GM12878 (cell line): Measurements from ENCODE around the gene ICOSLG. TPM values are rescaled to one million over a fixed set of nuclear protein-coding genes. Genes with fewer than 3 reads are reported as not detected.
"Not testable (repeated sequence)": the region's sequence is repeated elsewhere in the genome, so short reads cannot be mapped to it uniquely, and the experiment has no call there.

Experiments
- ATAC-seq: fragments of 200-7000 bp; cut with Tn5 transposase; 3 replicates; pipeline ENCODE4 v1.9.1; 2020; ENCODE audit warnings: mild to moderate bottlenecking, moderate library complexity
- BruUV-seq: library from RNA; stranded (reverse); fragments of 400-500 nt; replicated peaks from 2 replicates; lab custom pipeline; 2021; lab: Mats Ljungman, UMichigan
- CTCF ChIA-PET: fragments of 300-600 bp; sonication (Branson Sonifier 250); formaldehyde crosslinking; extraction: SDS; loops from one replicate; lab custom pipeline; 2021; ENCODE audit warnings: inconsistent platforms; lab: Yijun Ruan, JAX
- POLR2A ChIA-PET: fragments of 350-600 bp; formaldehyde crosslinking; extraction: SDS; loops from one replicate; lab custom pipeline; 2021; ENCODE audit warnings: inconsistent platforms; lab: Charles Lee
- RAD21 ChIA-PET: fragments of 300-600 bp; sonication (Branson Sonifier 250); formaldehyde crosslinking; loops from one replicate; lab custom pipeline; 2023; ENCODE audit warnings: antibody characterized with exemption; ENCODE audit not compliant: unreplicated experiment; lab: Charles Lee
- SMC1A ChIA-PET: fragments of 300-600 bp; sonication (Branson Sonifier 250); formaldehyde crosslinking; loops from one replicate; lab custom pipeline; 2023; ENCODE audit not compliant: unreplicated experiment, uncharacterized antibody; lab: Charles Lee
- DNase-seq: peaks from one replicate; pipeline ENCODE4 v3.0.0-alpha.2; 2011; ENCODE audit warnings: low read depth, low spot score
- FAIRE-seq: peaks from 3 replicates; lab custom pipeline; 2011; peaks lifted over from hg19 to GRCh38; lab: Jason Lieb, UNC
- H2AFZ ChIP-seq: 2 replicates; pipeline ENCODE4 v1.6.0; 2011; ENCODE audit warnings: low read depth, low read length, control low read depth; ENCODE audit not compliant: control insufficient read depth
- H3K27ac ChIP-seq: 2 replicates; pipeline ENCODE4 v1.5.1; 2011; ENCODE audit warnings: control low read depth; ENCODE audit not compliant: control insufficient read depth, insufficient read depth
- H3K27me3 ChIP-seq, 2 experiments: replicated peaks in 1 of 2; 2 replicates each; pipeline versions ENCODE4 v1.6.0 to v1.6.1; 2011; ENCODE audit warnings: low read length in 1 of 2; ENCODE audit not compliant: control insufficient read depth in 2 of 2, insufficient read depth in 2 of 2
- H3K36me3 ChIP-seq, 2 experiments: 2 replicates each; pipeline ENCODE4 v1.5.1; 2011; ENCODE audit warnings: low read length in 1 of 2; ENCODE audit not compliant: control insufficient read depth in 2 of 2, insufficient read depth in 2 of 2
- H3K4me1 ChIP-seq: 2 replicates; pipeline ENCODE4 v1.6.1; 2011; ENCODE audit warnings: mild to moderate bottlenecking, low read length, moderate library complexity, mixed read lengths; ENCODE audit not compliant: control insufficient read depth, insufficient read depth
- H3K4me2 ChIP-seq: 2 replicates; pipeline ENCODE4 v1.6.0; 2011; ENCODE audit warnings: control low read depth; ENCODE audit not compliant: control insufficient read depth, insufficient read depth
- H3K4me3 ChIP-seq: fragments of 200-600 bp; sonication (generic); 2 replicates; pipeline ENCODE4 v1.5.1; 2016
- H3K79me2 ChIP-seq: 2 replicates; pipeline ENCODE4 v1.6.0; 2011; ENCODE audit warnings: low read length; ENCODE audit not compliant: control insufficient read depth, insufficient read depth
- H3K9ac ChIP-seq: 2 replicates; pipeline ENCODE4 v1.8.0; 2011; ENCODE audit warnings: low read length, control low read depth, mixed read lengths; ENCODE audit not compliant: control insufficient read depth, insufficient read depth
- H3K9me3 ChIP-seq: replicated peaks from 3 replicates; pipeline ENCODE4 v1.5.1; 2011; ENCODE audit warnings: mild to moderate bottlenecking, low read length; ENCODE audit not compliant: control insufficient read depth, insufficient read depth
- H4K20me1 ChIP-seq: 2 replicates; pipeline ENCODE4 v1.6.0; 2011; ENCODE audit not compliant: control insufficient read depth, insufficient read depth
- WGBS: methylation state at CpG from one replicate; pipeline ENCODE4 v1.1.6; 2016; ENCODE audit warnings: low lambda C conversion rate; ENCODE audit not compliant: insufficient replicate concordance, insufficient coverage; ENCODE audit errors: missing lambda C conversion rate; 5-methylcytosine and 5-hydroxymethylcytosine counted together
- in situ Hi-C: fragments of 300-500 bp; cut with MboI; formaldehyde crosslinking; loops from 9 replicates; pipeline ENCODE4 v1.14.3; 2018; ENCODE audit warnings: mixed read lengths
- intact Hi-C: fragments of 100-400 bp; cut with micrococcal nuclease; formaldehyde crosslinking; loops from one replicate; pipeline ENCODE4 v1.14.2; 2022; ENCODE audit not compliant: unreplicated experiment
- polyA plus RNA-seq, 11 experiments: library from polyadenylated mRNA; depleted of rRNA in 4 of 11; unstranded in 6 of 11; stranded (reverse) in 5 of 11; fragments of >200 nt; fragmentation: Nextera tagmentation in 4 of 11; fragmentation: Illumina TruSeq in 1 of 11; extraction: Ambion mirVana in 4 of 11; extraction: Trizol in 1 of 11; gene quantifications; 1 replicate in 1 of 11; 2 replicates in 10 of 11; pipeline versions ENCODE4 v1.2.1 to v1.2.3, GENCODE V29; 2011 to 2016; ENCODE audit warnings: inconsistent platforms in 2 of 11, missing spikeins in 2 of 11, low read depth in 1 of 11
- total RNA-seq, 4 experiments: library from RNA; depleted of rRNA in 3 of 4; stranded (reverse); fragments of >200 nt in 3 of 4; fragmentation: Illumina TruSeq in 1 of 4; extraction: Trizol in 1 of 4; gene quantifications; 2 replicates each; pipeline versions ENCODE4 v1.2.1 to v1.2.3, GENCODE V29; 2013 to 2021

Gene ICOSLG
- total and polyA plus RNA-seq, 10 of the 15 experiments (the other 5 are each of a cell fraction or from before 2014, with no cell fraction given), result 0.84 to 16.4 (median 6.2) TPM

DNA sequence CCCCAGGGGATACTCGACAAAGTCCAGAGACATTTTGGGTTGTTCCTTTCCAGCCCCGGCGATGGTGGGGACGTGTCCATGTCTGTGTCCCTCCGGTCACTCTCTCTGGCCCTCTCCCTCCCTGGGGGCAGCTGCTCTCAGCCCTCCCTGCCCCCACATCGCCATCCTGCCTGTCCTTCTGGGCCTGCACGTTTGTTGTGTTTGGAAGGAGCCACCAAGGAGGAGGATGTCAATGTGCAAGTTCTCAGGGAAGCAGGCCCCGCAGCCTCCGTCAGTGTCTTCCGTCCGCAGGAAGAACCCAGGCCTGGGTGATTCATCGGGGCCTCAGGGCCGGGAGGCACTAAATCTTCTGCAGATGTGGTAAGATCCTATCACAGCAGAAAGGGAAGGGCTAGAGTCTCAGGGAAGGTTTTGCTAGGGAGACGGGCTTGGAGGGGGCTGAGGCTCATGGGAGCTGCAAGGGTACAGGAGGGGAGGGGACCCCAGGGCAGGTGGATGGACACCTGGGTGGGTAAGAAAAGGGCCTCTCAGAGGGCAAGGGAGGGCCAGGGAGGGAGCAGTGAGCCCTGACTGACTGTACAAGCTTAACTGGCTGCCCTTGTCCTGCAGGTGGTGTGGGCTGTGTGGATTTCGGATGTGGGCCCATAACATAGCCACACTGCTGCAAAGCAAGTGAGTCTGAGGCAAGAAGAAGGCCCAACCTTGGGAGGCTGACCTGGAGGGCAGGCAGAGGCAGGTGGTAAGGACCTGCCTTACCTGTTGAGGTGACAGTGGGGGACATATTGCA is 32.7 kb downstream of the ICOSLG start:
- H3K79me2 ChIP-seq, H4K20me1 ChIP-seq, POLR2A ChIA-PET, H3K27me3 ChIP-seq, H2AFZ ChIP-seq, H3K36me3 ChIP-seq, in situ Hi-C loops, H3K9ac ChIP-seq, H3K9me3 ChIP-seq, DNase-seq, RAD21 ChIA-PET, H3K4me3 ChIP-seq, CTCF ChIA-PET, H3K4me2 ChIP-seq, intact Hi-C loops, FAIRE-seq, H3K4me1 ChIP-seq, SMC1A ChIA-PET: not testable (repeated sequence)
- H3K27ac ChIP-seq, result peak overlapping the region; percentile 48; the same call in 1 of the 2 replicates
- BruUV-seq, result TSS peak; percentile 86
- ATAC-seq, result peak; percentile 27
- WGBS, result no CpG with 5 or more reads among the region's 15 CpGs

DNA sequence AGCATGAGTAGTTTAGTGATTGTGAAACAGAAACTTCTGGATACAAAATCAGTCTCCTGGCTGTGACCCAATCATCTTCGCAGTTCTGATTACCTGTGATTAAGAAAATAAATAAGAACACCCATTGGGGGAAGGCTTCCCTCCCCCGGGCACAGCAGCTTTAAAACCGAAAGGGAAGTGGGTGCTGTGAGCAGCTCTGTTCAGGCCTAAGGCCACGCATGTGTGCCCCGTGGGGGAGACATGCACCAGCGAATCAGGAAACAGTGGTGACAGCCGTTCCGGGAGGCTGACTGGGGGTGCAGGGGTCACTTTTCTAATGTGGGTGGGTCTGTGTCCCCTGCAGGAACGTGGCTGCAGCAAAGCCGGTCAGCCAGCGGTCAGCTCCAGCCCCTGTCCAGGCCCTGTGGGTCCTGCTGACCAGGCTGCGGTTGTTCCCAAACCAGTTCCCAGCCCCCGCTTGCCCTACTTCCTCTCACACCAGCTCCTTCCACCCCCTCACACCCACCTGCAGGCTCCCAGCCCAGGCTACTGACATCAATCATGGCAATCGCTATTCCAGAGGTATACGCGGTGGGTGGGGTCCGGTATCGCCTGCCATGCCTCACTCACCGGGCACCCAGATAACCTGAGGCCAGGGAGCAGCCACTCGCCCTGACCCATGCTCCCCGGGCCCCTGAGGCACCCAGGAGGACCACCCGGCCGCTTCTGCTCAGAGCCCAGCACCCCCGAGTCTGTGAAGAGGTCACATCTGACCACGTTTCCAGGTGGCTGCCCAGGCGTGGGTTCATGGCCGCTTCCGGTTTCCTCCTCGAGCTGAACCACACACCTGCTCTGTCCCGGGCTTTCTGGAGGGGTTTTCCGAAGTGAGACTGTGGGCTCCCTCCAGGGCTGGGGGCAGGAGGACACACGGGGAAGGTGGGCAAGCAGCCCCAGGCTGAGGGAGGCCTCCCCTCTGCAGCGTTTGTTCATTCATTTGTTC is 33.8 kb downstream of the ICOSLG start:
- H3K4me2 ChIP-seq, H3K27ac ChIP-seq, RAD21 ChIA-PET, CTCF ChIA-PET, H4K20me1 ChIP-seq, H3K9ac ChIP-seq, SMC1A ChIA-PET, intact Hi-C loops, H2AFZ ChIP-seq, H3K79me2 ChIP-seq, in situ Hi-C loops, H3K27me3 ChIP-seq, POLR2A ChIA-PET, H3K4me3 ChIP-seq, H3K4me1 ChIP-seq, H3K36me3 ChIP-seq, H3K9me3 ChIP-seq, BruUV-seq, DNase-seq: not testable (repeated sequence)
- ATAC-seq (peak; percentile 84), FAIRE-seq (peak; percentile 86)
- no CpG with 5 or more reads among the region's 33 CpGs for WGBS

DNA sequence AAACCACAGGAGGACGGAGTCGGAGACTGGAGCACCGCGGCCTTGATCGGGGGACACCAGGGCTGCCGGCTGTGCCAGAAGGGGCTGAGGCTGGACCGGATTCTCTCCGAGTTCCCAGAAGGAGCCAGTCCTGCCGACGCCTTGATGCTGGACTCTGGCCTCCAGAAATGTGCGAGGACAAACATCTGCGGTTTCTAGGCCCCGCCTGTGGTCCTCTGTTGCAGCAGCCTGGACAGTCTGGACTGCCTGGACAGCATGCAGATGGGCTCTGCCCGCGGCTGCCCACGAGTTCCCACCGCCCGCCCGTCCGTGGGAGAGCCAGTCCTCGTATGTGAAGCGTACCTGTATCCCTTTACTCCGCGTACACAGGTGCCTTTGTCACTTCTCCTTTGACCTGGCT is 34.6 kb downstream of the ICOSLG start:
- H3K79me2 ChIP-seq, POLR2A ChIA-PET, SMC1A ChIA-PET, H3K9ac ChIP-seq, intact Hi-C loops, H4K20me1 ChIP-seq, RAD21 ChIA-PET, FAIRE-seq, in situ Hi-C loops, H3K27ac ChIP-seq, H3K4me2 ChIP-seq, CTCF ChIA-PET, ATAC-seq, DNase-seq, BruUV-seq, H2AFZ ChIP-seq, H3K4me3 ChIP-seq, H3K27me3 ChIP-seq, H3K4me1 ChIP-seq, H3K36me3 ChIP-seq, H3K9me3 ChIP-seq: not testable (repeated sequence)
- WGBS, result no CpG with 5 or more reads among the region's 24 CpGs
